Stimulated activated CD8-positive, alpha-beta memory T cell treated with anti-CD3 and anti-CD28 coated beads, Interleukin-7, amount 100 ng/mL, for 1 hour (primary cell): ENCODE data around the gene SFXN4.
"Not testable (repeated sequence)": the region's sequence is repeated elsewhere in the genome, so short reads cannot be mapped to it uniquely, and the experiment has no call there.

Experiments used
- DNase-seq, 2 donors: peaks; one replicate each; pipeline ENCODE4 v3.0.0-alpha.2; 2020; ENCODE audit warnings: low read depth in 2 of 2

Gene SFXN4

GRCh38 chr10:119143657-119144056 lies 21.9 kb downstream of the SFXN4 start:
- no peak for DNase-seq

- DNase-seq, result no peak
Measured at GRCh38 chr10:119140603-119141245, 24.8 kb downstream of the SFXN4 start.

- DNase-seq, result peak in 1 of 2 donors; percentile 15
Measured at GRCh38 chr10:119139464-119140067, 25.9 kb downstream of the SFXN4 start.

- DNase-seq, result no peak
Measured at GRCh38 chr10:119138346-119139306, 26.9 kb downstream of the SFXN4 start.

- not testable (repeated sequence) for DNase-seq
Measured at GRCh38 chr10:119137878-119138277, 27.6 kb downstream of the SFXN4 start.

GRCh38 chr10:119136084-119136483 lies 29.4 kb downstream of the SFXN4 start:
- no peak for DNase-seq

- no peak for DNase-seq
Measured at GRCh38 chr10:119135513-119135881, 30.0 kb downstream of the SFXN4 start.

GRCh38 chr10:119133949-119134348 lies 31.6 kb downstream of the SFXN4 start:
- no peak for DNase-seq

- DNase-seq, result no peak
Measured at GRCh38 chr10:119132521-119133345, 32.8 kb downstream of the SFXN4 start.

- DNase-seq, result no peak
Measured at GRCh38 chr10:119131512-119132240, 33.8 kb downstream of the SFXN4 start.

GRCh38 chr10:119129721-119130120 lies 35.8 kb downstream of the SFXN4 start:
- no peak for DNase-seq

- no peak for DNase-seq
Measured at GRCh38 chr10:119125942-119126341, 39.6 kb downstream of the SFXN4 start.

GRCh38 chr10:119120875-119121274 lies 44.6 kb downstream of the SFXN4 start:
- DNase-seq, result no peak

GRCh38 chr10:119120413-119120867 lies 45.1 kb downstream of the SFXN4 start:
- no peak for DNase-seq

- DNase-seq, result no peak
Measured at GRCh38 chr10:119119400-119119799, 46.1 kb downstream of the SFXN4 start.

GRCh38 chr10:119118231-119118630 lies 47.3 kb downstream of the SFXN4 start:
- DNase-seq, result no peak

GRCh38 chr10:119116326-119116951 lies 49.1 kb downstream of the SFXN4 start:
- no peak for DNase-seq

GRCh38 chr10:119115926-119116325 lies 49.6 kb downstream of the SFXN4 start:
- no peak for DNase-seq

GRCh38 chr10:119113751-119114732 lies 51.5 kb downstream of the SFXN4 start:
- DNase-seq, result no peak
